Fibroblast of lung (primary cell): ENCODE results near the gene TCOF1. TPM values are rescaled to one million over a fixed set of nuclear protein-coding genes. Genes with fewer than 3 reads are reported as not detected.

Source experiments
- DNase-seq, 2 donors: peaks; one replicate each; pipeline versions ENCODE4 v3.0.0 to v3.0.0-alpha.2; 2010; ENCODE audit warnings: low read depth in 2 of 2
- H2AFZ ChIP-seq: 2 replicates; pipeline ENCODE4 v1.5.1; 2012; ENCODE audit warnings: low read length, control low read depth, inconsistent platforms
- H3K27ac ChIP-seq: 2 replicates; pipeline ENCODE4 v1.5.1; 2011; ENCODE audit warnings: low read length, control low read depth; ENCODE audit not compliant: insufficient read depth
- H3K27me3 ChIP-seq: 2 replicates; pipeline ENCODE4 v1.5.1; 2011; ENCODE audit warnings: mild to moderate bottlenecking, low read length; ENCODE audit not compliant: control insufficient read depth, insufficient read depth
- H3K36me3 ChIP-seq: 2 replicates; pipeline ENCODE4 v1.5.1; 2011; ENCODE audit warnings: low read length; ENCODE audit not compliant: control insufficient read depth, insufficient read depth
- H3K4me1 ChIP-seq: 2 replicates; pipeline ENCODE4 v1.5.1; 2011; ENCODE audit warnings: low read length; ENCODE audit not compliant: control insufficient read depth, insufficient read depth; ENCODE audit errors: extremely low read depth
- H3K4me2 ChIP-seq: 2 replicates; pipeline ENCODE4 v1.5.1; 2011; ENCODE audit warnings: low read length, control low read depth; ENCODE audit not compliant: insufficient read depth; ENCODE audit errors: extremely low read depth
- H3K4me3 ChIP-seq, 4 experiments: fragments of 200-600 bp in 1 of 4; sonication (generic) in 1 of 4; replicated peaks in 1 of 4; 2 replicates each; pipeline ENCODE4 v1.5.1; 2011 to 2016; ENCODE audit warnings: low read length in 4 of 4, low read depth in 3 of 4, mild to moderate bottlenecking in 3 of 4, control low read depth in 2 of 4, inconsistent platforms in 1 of 4, mixed read lengths in 1 of 4; ENCODE audit not compliant: insufficient read depth in 1 of 4; ENCODE audit errors: control extremely low read depth in 1 of 4
- H3K79me2 ChIP-seq: 2 replicates; pipeline ENCODE4 v1.5.1; 2012; ENCODE audit warnings: mild to moderate bottlenecking, low read length, inconsistent platforms; ENCODE audit not compliant: control insufficient read depth, insufficient read depth
- H3K9ac ChIP-seq: 2 replicates; pipeline ENCODE4 v1.5.1; 2011; ENCODE audit warnings: mild to moderate bottlenecking, low read length, control low read depth; ENCODE audit not compliant: insufficient read depth
- H3K9me3 ChIP-seq: 2 replicates; pipeline ENCODE4 v1.5.1; 2012; ENCODE audit warnings: low read depth, low read length; ENCODE audit not compliant: control insufficient read depth, insufficient read depth
- H4K20me1 ChIP-seq: 2 replicates; pipeline ENCODE4 v1.5.1; 2011; ENCODE audit warnings: low read length; ENCODE audit not compliant: control insufficient read depth, insufficient read depth; ENCODE audit errors: extremely low read depth
- EZH2 ChIP-seq: IDR thresholded peaks from 2 replicates; pipeline ENCODE4 v1.5.1; 2012; ENCODE audit warnings: low read length, control low read depth, mild to moderate bottlenecking; ENCODE audit errors: missing control alignments
- polyA plus RNA-seq, 2 donors: library from polyadenylated mRNA; depleted of rRNA in 1 of 2; stranded (reverse) in 1 of 2; unstranded in 1 of 2; fragments of >200 nt; gene quantifications; 2 replicates each; pipeline ENCODE4 v1.2.1, GENCODE V29; 2011 to 2012; ENCODE audit warnings: missing spikeins in 1 of 2
- total RNA-seq: library from RNA; depleted of rRNA; stranded (reverse); fragments of >200 nt; gene quantifications from 2 replicates; pipeline ENCODE4 v1.2.1, GENCODE V29; 2014
- TF ChIP-seq, protein P1 (sequence below), 2 donors: IDR thresholded peaks in 1 of 2; conservative IDR thresholded peaks in 1 of 2; 1 replicate in 1 of 2; 2 replicates in 1 of 2; pipeline ENCODE4 v1.5.1; 2011 to 2012; ENCODE audit warnings: low read length in 2 of 2, control low read depth in 1 of 2, inconsistent platforms in 1 of 2, low read depth in 1 of 2, mild to moderate bottlenecking in 1 of 2

The TCOF1 gene
- total and polyA plus RNA-seq, 2 donors (not counting 1 experiment from before 2014, with no cell fraction given), result 8.5 to 10.6 TPM

DNA sequence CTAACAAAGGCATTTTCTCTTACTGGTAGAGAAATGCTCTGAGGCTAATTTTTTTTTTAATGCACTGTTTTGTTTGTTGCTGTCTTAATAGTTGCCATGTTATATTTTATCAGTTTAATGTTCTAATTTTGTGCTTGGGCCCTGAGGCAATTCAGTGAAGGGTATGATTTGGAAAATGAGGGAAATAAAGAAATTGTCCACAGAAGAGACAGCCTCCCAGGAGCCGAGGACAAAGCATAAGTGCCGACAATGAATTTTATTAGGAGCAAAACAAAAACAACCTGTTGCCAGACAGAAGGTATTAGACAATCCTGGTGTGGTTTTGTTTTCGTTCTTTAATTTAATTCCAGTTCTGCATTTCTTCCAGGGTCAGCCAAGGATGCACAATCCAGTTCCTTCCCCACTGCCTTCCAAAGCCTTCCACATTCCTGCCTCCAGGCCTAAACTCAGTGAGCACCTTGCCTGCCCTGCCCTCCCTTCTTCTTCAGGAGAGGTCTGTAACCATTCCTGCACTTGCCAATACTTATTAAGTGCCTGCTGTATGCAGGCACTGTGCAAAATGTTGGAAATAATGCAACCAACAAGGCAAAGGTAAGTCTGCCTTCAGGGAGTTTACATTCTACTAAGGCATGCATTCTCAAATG lies 4.3 kb upstream of the TCOF1 start:
- Histone ChIP-seq H2AFZ (no peak overlapping the region), H3K27ac (no peak overlapping the region), H3K79me2 (peaks cover 6% of the 10 kb centered on the region), H3K27me3 (no peaks in the 10 kb centered on the region), H3K9ac (no peak overlapping the region), H3K4me3 (no peak overlapping the region), H3K4me2 (no peak overlapping the region), H3K9me3 (no peaks in the 10 kb centered on the region), H3K36me3 (no peaks in the 10 kb centered on the region), H4K20me1 (no peaks in the 10 kb centered on the region), H3K4me1 (no peaks in the 10 kb centered on the region)
- TF ChIP-seq EZH2, result no peak
- TF ChIP-seq, protein P1, sequence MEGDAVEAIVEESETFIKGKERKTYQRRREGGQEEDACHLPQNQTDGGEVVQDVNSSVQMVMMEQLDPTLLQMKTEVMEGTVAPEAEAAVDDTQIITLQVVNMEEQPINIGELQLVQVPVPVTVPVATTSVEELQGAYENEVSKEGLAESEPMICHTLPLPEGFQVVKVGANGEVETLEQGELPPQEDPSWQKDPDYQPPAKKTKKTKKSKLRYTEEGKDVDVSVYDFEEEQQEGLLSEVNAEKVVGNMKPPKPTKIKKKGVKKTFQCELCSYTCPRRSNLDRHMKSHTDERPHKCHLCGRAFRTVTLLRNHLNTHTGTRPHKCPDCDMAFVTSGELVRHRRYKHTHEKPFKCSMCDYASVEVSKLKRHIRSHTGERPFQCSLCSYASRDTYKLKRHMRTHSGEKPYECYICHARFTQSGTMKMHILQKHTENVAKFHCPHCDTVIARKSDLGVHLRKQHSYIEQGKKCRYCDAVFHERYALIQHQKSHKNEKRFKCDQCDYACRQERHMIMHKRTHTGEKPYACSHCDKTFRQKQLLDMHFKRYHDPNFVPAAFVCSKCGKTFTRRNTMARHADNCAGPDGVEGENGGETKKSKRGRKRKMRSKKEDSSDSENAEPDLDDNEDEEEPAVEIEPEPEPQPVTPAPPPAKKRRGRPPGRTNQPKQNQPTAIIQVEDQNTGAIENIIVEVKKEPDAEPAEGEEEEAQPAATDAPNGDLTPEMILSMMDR (conservative IDR thresholded peaks at IDR 0.05 in 1 of 2, IDR thresholded peaks at IDR 0.05 in 1 of 2; ENCODE audit: low read depth in 1 of 2, low read length in 2 of 2), result no peak
- DNase-seq, result no peak

DNA sequence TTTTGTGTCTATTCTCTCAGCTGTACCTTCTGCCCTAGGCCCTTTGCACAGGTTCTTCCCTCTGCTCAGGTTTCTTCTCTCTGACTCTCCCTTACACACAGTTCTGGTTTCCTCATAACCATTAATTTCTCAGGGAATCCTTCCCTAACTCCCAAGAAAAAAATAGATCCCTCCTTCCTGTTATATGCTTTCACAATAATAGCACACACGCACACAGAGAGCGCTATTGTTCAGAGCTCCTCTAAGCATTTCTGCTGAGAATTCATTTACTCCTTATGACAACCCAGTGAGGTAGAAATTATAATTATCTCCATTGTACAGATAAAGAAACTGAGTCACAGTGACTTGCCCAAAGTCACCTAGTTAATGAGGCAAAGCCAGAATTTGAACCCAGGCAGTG lies 1.7 kb upstream of the TCOF1 start:
- TF ChIP-seq, protein P1 (conservative IDR thresholded peaks at IDR 0.05 in 1 of 2, IDR thresholded peaks at IDR 0.05 in 1 of 2; ENCODE audit: low read depth in 1 of 2, low read length in 2 of 2), result no peak
- no peak for TF ChIP-seq EZH2
- Histone ChIP-seq H3K4me3 (no peak overlapping the region), H2AFZ (no peak overlapping the region), H3K4me2 (no peak overlapping the region), H3K79me2 (peaks cover 25% of the 10 kb centered on the region), H4K20me1 (no peaks in the 10 kb centered on the region), H3K27ac (no peak overlapping the region), H3K36me3 (peaks cover 2% of the 10 kb centered on the region), H3K9ac (no peak overlapping the region), H3K4me1 (no peaks in the 10 kb centered on the region), H3K27me3 (no peaks in the 10 kb centered on the region), H3K9me3 (no peaks in the 10 kb centered on the region)
- DNase-seq, result no peak

DNA sequence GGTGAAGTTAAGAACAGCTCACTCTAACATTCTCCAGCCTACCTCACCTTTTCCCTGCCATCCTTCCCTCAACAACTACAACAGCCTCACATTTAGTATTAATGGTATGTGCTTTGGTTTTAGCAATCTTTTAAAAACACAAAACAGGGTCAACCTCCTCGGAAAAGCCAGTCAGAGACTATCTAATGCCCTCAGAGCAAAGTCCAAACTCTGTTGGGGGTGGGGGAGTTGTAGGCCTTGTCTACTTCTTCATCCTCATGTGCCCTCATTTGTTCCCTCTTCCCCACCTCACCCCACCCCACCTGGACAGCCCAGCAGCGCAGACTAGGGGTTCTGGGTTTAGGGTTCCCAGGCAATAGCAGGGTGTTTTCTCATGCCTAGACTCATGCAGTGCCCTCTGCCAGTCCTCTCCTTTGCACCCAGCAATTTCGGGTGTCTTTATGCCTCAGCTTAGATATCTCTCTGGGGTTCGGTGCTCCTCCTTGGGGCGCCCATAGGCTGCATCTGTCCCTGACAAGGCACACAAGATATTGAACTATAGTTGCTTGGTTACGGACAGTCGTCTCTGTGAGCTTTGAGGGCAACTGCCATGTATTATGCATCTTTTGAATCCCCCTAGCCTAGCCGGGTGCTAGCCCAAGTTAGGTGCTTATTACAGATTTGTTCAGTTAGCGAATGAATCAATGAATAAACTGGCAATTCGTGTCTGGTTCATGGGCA lies 762 bp upstream of the TCOF1 start:
- no peak overlapping the region for H3K9ac ChIP-seq
- H4K20me1 ChIP-seq, result no peaks in the 10 kb centered on the region
- H3K27ac ChIP-seq, result no peak overlapping the region
- TF ChIP-seq, protein P1 (conservative IDR thresholded peaks at IDR 0.05 in 1 of 2, IDR thresholded peaks at IDR 0.05 in 1 of 2; ENCODE audit: low read depth in 1 of 2, low read length in 2 of 2), result no peak
- no peak for TF ChIP-seq EZH2
- peaks cover 25% of the 10 kb centered on the region for H3K79me2 ChIP-seq
- peak overlapping the region; percentile 55 for H3K4me2 ChIP-seq
- H2AFZ ChIP-seq, result peak overlapping the region; percentile 50
- H3K9me3 ChIP-seq, result no peaks in the 10 kb centered on the region
- no peaks in the 10 kb centered on the region for H3K4me1 ChIP-seq
- peak overlapping the region in 3 of 4 experiments; percentile 62 to 88 (median 85) for H3K4me3 ChIP-seq
- no peak for DNase-seq
- peaks cover 7% of the 10 kb centered on the region for H3K36me3 ChIP-seq
- no peaks in the 10 kb centered on the region for H3K27me3 ChIP-seq
